Measurements from ENCODE around the gene SAFB2. TPM values are rescaled to one million over a fixed set of nuclear protein-coding genes. Genes with fewer than 3 reads are reported as not detected.

SAFB2 gene
- total and polyA plus RNA-seq, 2 of the 13 experiments (the other 11 are each of a cell fraction or from before 2014, with no cell fraction given): 11.2 to 31.5 TPM

- no peak for TF ChIP-seq ZNF572 (CRISPR knock-in tag; IDR thresholded peaks at IDR 0.05)
- 0 out of 2 replicates have a peak, but pooled peaks have one; percentile 25 for TF ChIP-seq ZNF331 (CRISPR knock-in tag; IDR thresholded peaks at IDR 0.05)
- TF ChIP-seq ZNF350 (CRISPR knock-in tag; IDR thresholded peaks at IDR 0.05; ENCODE audit: borderline replicate concordance, low read depth): no peak
- no peak for TF ChIP-seq DRAP1 (CRISPR knock-in tag; IDR thresholded peaks at IDR 0.05)
- no peak for TF ChIP-seq ZBTB26 (CRISPR knock-in tag; IDR thresholded peaks at IDR 0.05; ENCODE audit: borderline replicate concordance)
- 0 out of 2 replicates have a peak, but pooled peaks have one; percentile 50 for TF ChIP-seq AKAP8 (CRISPR knock-in tag; IDR thresholded peaks at IDR 0.05)
- peak; percentile 14; the same call in 1 of the 2 replicates for TF ChIP-seq STAG1 (CRISPR knock-in tag; IDR thresholded peaks at IDR 0.05)
- no peak for TF ChIP-seq NR2F1 (CRISPR knock-in tag; IDR thresholded peaks at IDR 0.05)
- no peak for TF ChIP-seq MTF1 (CRISPR knock-in tag; IDR thresholded peaks at IDR 0.05)
- TF ChIP-seq KDM5B (CRISPR knock-in tag; IDR thresholded peaks at IDR 0.05; ENCODE audit: borderline replicate concordance): no peak
- TF ChIP-seq SP4 (CRISPR knock-in tag; IDR thresholded peaks at IDR 0.05): no peak
- no peak for TF ChIP-seq ONECUT2 (CRISPR knock-in tag; IDR thresholded peaks at IDR 0.05)
- no peak for TF ChIP-seq IKZF4 (CRISPR knock-in tag; IDR thresholded peaks at IDR 0.05; ENCODE audit: borderline replicate concordance, low read depth, not compliant biosample characterization)
- TF ChIP-seq ZNF121 (CRISPR knock-in tag; IDR thresholded peaks at IDR 0.05): peak; percentile 72
- TF ChIP-seq ZNF83 (CRISPR knock-in tag; IDR thresholded peaks at IDR 0.05; ENCODE audit: borderline replicate concordance): no peak
- peak; percentile 39; the same call in 1 of the 2 replicates for TF ChIP-seq THAP11 (CRISPR knock-in tag; IDR thresholded peaks at IDR 0.05)
- TF ChIP-seq MTA1 (CRISPR knock-in tag; IDR thresholded peaks at IDR 0.05; ENCODE audit: borderline replicate concordance): no peak
- no peak for TF ChIP-seq ARID4A (CRISPR knock-in tag; IDR thresholded peaks at IDR 0.05; ENCODE audit: borderline replicate concordance)
- TF ChIP-seq CSRNP2 (CRISPR knock-in tag; conservative IDR thresholded peaks at IDR 0.05; ENCODE audit: low read depth): no peak
- TF ChIP-seq ZNF510 (CRISPR knock-in tag; IDR thresholded peaks at IDR 0.05; ENCODE audit: low read depth): no peak
- no peak for TF ChIP-seq ZNF101 (CRISPR knock-in tag; IDR thresholded peaks at IDR 0.05; ENCODE audit: borderline replicate concordance, low read depth)
- TF ChIP-seq MED1 (CRISPR knock-in tag; IDR thresholded peaks at IDR 0.05): 0 out of 2 replicates have a peak, but pooled peaks have one; percentile 31
- TF ChIP-seq ZNF124 (CRISPR knock-in tag; IDR thresholded peaks at IDR 0.05): no peak
These were observed 43.4 kb upstream of the SAFB2 start (continued) for GRCh38 chr19:5665781-5666513.
